ENCODE results near the gene USP8.
"Not testable (repeated sequence)": the region's sequence is repeated elsewhere in the genome, so short reads cannot be mapped to it uniquely, and the experiment has no call there.

USP8 gene

DNA sequence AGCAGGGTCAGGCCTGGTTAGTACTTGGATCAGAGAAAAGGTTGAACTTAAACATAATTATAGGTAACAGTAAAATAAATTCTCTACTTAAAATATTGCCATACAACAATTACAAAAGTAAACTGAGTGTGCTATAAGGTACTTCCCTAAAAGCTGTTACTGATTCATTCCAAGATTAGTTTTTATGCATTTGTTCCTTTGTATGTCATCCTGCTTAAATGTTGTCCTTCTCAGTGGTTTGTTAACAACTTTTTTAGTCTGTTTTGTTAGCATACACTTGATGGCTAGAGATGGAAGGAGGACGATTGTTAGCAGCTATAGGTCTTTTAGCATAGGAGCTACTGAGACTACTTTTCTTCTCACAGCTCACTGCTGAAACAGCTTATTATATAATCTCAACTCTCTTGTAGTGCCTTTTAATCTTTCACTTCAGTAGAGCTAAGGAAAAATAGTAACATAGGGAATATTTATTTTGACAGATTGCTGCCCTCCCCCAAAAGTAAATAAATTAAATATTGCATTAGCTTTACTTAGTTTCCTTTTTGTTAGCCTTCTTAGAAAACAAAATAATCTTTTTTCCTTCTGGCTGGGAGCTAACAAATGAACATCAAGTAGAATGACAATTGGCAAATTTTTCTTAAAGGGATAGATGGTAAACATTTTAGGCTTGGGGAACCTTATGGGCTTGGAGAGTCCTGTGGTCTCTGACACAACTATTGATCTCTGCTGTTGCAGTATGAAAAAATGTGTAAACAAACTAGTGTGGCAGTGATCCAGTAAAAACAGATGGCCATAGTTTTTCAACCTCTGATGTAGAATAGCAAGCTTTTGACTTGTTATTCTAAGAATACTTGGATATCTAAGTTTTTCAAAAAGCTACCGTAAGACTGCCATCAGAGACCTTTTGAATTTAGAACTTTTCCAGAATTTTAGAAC is 39.5 kb downstream of the USP8 start:
- peak overlapping the region; percentile 35 for H3K27ac Mint-ChIP-seq (ENCODE audit: low read depth)
- peaks cover 49% of the 10 kb centered on the region for H3K36me3 Mint-ChIP-seq (ENCODE audit: insufficient read depth)
- no peak overlapping the region for H3K4me3 Mint-ChIP-seq
- DNase-seq (ENCODE audit: low spot score in 2 of 2), result no peak
- ATAC-seq (replicated peaks; ENCODE audit: extremely low read depth, poor library complexity, severe bottlenecking), result no peak
- H3K9me3 Mint-ChIP-seq, result no peaks in the 10 kb centered on the region
- H3K27me3 Mint-ChIP-seq, result no peaks in the 10 kb centered on the region
- H3K4me1 Mint-ChIP-seq, result no peaks in the 10 kb centered on the region

DNA sequence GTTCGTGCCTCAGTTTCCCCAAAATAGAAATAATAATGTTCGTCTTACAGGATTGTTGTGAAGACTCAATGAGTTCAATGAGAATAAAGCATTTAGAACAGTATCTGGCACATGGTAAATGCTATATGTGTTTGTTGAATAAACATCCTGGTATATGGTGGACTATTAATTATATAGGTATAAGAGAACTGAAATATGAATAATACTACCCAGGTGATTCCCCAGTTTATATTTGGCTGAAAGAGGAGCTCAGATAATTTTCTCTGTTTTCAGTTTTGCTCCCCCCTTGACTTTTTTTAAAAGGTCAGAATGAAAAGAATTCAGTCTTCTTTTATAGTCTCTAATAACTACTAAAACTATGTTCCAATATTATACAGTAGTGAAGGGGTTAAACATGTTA is 46.9 kb downstream of the USP8 start:
- DNase-seq (ENCODE audit: low spot score in 2 of 2) (no peak), ATAC-seq (replicated peaks; ENCODE audit: extremely low read depth, poor library complexity, severe bottlenecking) (no peak)
- H3K27ac Mint-ChIP-seq (ENCODE audit: low read depth), result no peak overlapping the region
- H3K27me3 Mint-ChIP-seq, result no peaks in the 10 kb centered on the region
- peaks cover 5% of the 10 kb centered on the region for H3K4me1 Mint-ChIP-seq
- peaks cover 48% of the 10 kb centered on the region for H3K36me3 Mint-ChIP-seq (ENCODE audit: insufficient read depth)
- no peaks in the 10 kb centered on the region for H3K9me3 Mint-ChIP-seq
- H3K4me3 Mint-ChIP-seq, result no peak overlapping the region

DNA sequence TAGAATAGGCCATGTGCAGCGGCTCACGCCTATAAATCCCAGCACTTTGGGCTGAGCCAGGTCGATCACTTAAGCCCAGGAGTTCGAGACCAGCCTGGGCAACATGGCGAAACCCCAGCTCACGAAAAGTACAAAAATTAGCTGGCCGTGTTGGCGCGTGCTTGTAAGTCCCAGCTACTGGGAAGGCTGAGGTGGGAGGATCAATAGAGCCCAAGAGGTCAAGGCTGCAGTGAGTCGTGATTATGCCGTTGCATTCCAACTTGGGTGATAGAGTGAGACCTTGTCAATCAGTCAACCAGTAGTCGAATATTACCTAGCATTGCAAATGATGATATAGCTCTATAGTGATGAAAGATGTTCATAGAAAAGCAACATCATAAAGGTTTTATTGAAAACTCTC is 51.9 kb downstream of the USP8 start:
- H3K9me3 Mint-ChIP-seq, result no peaks in the 10 kb centered on the region
- no peak for ATAC-seq (replicated peaks; ENCODE audit: extremely low read depth, poor library complexity, severe bottlenecking)

DNA sequence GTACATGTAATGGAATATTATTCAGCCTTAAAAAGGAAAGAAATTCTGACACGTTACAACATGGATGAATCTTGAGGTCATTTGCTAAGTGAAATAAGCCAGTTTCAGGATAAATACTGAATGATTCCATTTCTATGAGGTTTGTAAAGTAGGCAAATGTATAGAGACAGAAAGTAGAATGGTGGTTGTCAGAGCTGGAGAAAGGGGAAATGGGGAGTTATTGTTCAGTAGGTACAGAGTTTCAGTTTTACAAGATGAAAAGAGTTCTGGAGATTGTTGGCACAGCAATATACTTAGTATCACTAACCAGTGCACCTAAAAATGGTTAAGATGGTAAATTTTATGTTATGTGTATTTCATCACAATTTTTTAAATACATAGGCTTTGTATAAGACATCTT is 60.6 kb downstream of the USP8 start:
- H3K4me3 Mint-ChIP-seq, result no peak overlapping the region
- peaks cover 57% of the 10 kb centered on the region for H3K36me3 Mint-ChIP-seq (ENCODE audit: insufficient read depth)
- ATAC-seq (replicated peaks; ENCODE audit: extremely low read depth, poor library complexity, severe bottlenecking) (no peak), DNase-seq (ENCODE audit: low spot score in 2 of 2) (no peak)
- H3K9me3 Mint-ChIP-seq, result no peaks in the 10 kb centered on the region
- H3K27ac Mint-ChIP-seq (ENCODE audit: low read depth), result no peak overlapping the region
- H3K27me3 Mint-ChIP-seq, result no peaks in the 10 kb centered on the region
- peaks cover 12% of the 10 kb centered on the region for H3K4me1 Mint-ChIP-seq

More for the DNA sequence above, 51.9 kb downstream of the USP8 start:
- Mint-ChIP-seq H3K4me3 (no peak overlapping the region), H3K4me1 (peaks cover 6% of the 10 kb centered on the region), H3K36me3 (ENCODE audit: insufficient read depth) (peaks cover 57% of the 10 kb centered on the region), H3K27ac (ENCODE audit: low read depth) (no peak overlapping the region), H3K27me3 (no peaks in the 10 kb centered on the region)
- no peak for DNase-seq (ENCODE audit: low spot score in 2 of 2)

DNA sequence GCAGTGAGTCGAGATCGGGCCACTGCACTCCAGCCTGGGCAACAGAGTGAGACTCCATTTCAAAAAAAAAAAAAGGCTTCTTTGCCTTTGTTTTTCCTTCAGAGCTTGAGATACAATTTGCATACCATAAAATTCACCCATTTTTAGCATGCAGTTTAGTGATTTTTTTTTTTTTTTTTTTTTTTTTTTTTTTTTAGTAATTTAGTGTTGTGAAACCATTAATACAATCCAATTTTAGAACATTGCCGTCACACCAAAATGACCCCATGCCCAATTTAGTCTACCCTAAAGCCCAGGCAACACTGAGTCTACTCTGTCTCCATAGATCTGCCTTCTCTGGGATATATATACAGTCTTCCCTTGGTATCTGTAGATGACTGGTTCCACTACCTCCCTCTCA is 61.2 kb downstream of the USP8 start:
- ATAC-seq (replicated peaks; ENCODE audit: extremely low read depth, poor library complexity, severe bottlenecking) (no peak), DNase-seq (ENCODE audit: low spot score in 2 of 2) (no peak)
- peaks cover 12% of the 10 kb centered on the region for H3K4me1 Mint-ChIP-seq
- no peak overlapping the region for H3K27ac Mint-ChIP-seq (ENCODE audit: low read depth)
- no peaks in the 10 kb centered on the region for H3K27me3 Mint-ChIP-seq
- no peaks in the 10 kb centered on the region for H3K9me3 Mint-ChIP-seq
- peaks cover 61% of the 10 kb centered on the region for H3K36me3 Mint-ChIP-seq (ENCODE audit: insufficient read depth)
- H3K4me3 Mint-ChIP-seq, result no peak overlapping the region

DNA sequence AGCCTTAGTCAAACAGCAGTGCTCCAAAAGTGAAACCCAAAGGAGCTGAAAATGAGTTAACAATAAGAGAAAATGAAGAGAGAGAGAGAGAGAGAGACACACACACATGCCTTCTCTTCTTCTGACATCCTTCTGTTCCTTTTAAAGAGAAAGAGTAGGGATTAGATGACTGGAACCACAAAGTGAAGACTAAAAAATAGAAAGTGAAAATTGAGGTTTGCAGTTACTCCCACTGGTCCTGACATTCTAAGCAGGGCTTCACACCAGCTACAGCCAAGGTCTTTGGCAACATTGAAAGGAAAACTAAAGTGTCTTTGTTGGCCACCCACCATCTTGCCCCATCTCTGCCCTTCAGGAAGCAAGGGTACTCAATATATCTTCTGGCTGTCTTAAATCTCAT is 63.1 kb downstream of the USP8 start:
- no peaks in the 10 kb centered on the region for H3K4me1 Mint-ChIP-seq

DNA sequence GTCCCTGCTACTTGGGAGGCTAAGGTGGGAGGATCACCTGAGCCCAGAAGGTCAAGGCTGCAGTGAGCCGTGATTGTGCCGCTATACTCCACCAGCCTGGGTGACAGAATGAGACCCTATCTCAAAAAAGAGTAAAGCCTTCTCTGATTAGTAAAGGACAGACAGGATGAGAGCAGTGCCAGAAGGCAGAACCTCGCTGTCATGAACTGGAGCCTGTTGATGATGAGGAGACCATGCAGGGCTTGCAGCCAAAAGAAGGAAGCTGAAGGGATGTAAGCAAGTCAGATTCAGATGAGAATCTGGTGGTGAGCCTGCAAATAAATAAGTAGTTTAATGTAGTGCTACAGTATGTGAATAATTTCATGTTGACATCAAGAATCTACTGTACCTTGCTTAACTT is 69.4 kb downstream of the USP8 start:
- no peak for ATAC-seq (replicated peaks; ENCODE audit: extremely low read depth, poor library complexity, severe bottlenecking)
- no peaks in the 10 kb centered on the region for H3K9me3 Mint-ChIP-seq
- no peaks in the 10 kb centered on the region for H3K4me1 Mint-ChIP-seq
- no peak overlapping the region for H3K4me3 Mint-ChIP-seq
- H3K27me3 Mint-ChIP-seq, result no peaks in the 10 kb centered on the region
- DNase-seq (ENCODE audit: low spot score in 2 of 2), result no peak
- peak overlapping the region; percentile 46 for H3K27ac Mint-ChIP-seq (ENCODE audit: low read depth)
- H3K36me3 Mint-ChIP-seq (ENCODE audit: insufficient read depth), result peaks cover 72% of the 10 kb centered on the region

More for the DNA sequence above, 63.1 kb downstream of the USP8 start:
- Mint-ChIP-seq H3K36me3 (ENCODE audit: insufficient read depth) (peaks cover 64% of the 10 kb centered on the region), H3K27ac (ENCODE audit: low read depth) (no peak overlapping the region), H3K9me3 (no peaks in the 10 kb centered on the region), H3K27me3 (no peaks in the 10 kb centered on the region), H3K4me3 (no peak overlapping the region)
- DNase-seq (ENCODE audit: low spot score in 2 of 2) (no peak), ATAC-seq (replicated peaks; ENCODE audit: extremely low read depth, poor library complexity, severe bottlenecking) (no peak)

DNA sequence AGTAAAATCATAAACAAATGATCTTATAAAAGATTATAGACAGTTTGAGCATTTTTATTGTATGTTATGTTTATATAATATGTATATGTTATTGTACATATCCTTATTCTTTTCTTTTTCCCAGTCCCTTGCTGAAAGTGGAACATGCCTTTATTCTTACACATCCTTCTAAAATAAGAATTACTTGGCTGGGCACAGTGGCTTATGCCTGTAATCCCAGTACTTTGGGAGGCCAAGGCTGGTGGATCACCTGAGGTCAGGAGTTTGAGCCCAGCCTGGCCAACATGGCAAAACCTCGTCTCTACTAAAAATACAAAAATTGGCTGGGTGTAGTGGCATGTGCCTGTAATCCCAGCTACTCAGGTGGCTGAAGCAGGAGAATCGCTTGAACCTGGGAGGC is 70.3 kb downstream of the USP8 start:
- not testable (repeated sequence) for ATAC-seq (replicated peaks; ENCODE audit: extremely low read depth, poor library complexity, severe bottlenecking)

DNA sequence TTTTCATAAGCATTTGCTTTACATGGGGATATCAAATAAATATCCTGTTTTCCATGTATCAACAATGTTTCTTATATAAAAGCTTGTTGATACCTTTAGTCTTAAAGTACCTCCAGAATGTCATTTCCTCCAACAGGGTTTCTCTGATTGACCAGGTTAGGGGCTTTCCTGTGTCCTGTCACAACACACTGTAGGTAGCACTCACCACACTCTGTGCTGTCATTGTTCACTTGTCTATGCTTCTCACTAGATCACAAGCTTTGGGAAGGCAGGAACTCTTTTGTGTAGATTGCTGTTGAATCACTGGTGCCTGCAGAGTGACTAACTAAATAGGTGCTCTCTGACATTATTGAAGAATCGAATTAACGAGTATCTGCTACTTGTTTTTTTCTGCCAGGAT is 72.5 kb downstream of the USP8 start:
- Mint-ChIP-seq H3K36me3 (ENCODE audit: insufficient read depth) (peaks cover 61% of the 10 kb centered on the region), H3K27me3 (no peaks in the 10 kb centered on the region), H3K27ac (ENCODE audit: low read depth) (no peak overlapping the region), H3K4me3 (no peak overlapping the region), H3K4me1 (no peaks in the 10 kb centered on the region), H3K9me3 (no peaks in the 10 kb centered on the region)
- no peak for DNase-seq (ENCODE audit: low spot score in 2 of 2)
- no peak for ATAC-seq (replicated peaks; ENCODE audit: extremely low read depth, poor library complexity, severe bottlenecking)

More for the DNA sequence above, 70.3 kb downstream of the USP8 start:
- H3K9me3 Mint-ChIP-seq; H3K4me3 Mint-ChIP-seq; H3K27me3 Mint-ChIP-seq; H3K4me1 Mint-ChIP-seq; H3K27ac Mint-ChIP-seq (ENCODE audit: low read depth); DNase-seq (ENCODE audit: low spot score in 2 of 2): not testable (repeated sequence)
- peaks cover 73% of the 10 kb centered on the region for H3K36me3 Mint-ChIP-seq (ENCODE audit: insufficient read depth)

DNA sequence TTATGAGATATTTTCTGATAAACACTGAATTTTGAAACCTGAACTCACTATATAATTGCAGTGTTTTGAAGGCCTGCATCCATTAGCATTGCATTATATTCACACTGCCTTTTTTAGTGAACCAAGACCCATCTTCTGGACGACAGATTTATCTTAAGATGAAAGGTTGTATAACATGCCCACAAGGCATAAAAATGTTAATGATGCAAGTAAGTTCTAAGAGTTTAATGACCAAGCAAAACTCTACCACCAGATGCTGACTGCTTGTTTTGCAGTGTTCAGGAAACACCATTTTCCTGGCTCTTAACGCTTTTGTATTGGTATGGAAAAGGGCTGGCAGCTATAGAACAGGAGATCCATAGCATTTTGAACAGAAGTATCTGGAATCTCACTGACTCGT is 76.1 kb downstream of the USP8 start:
- Mint-ChIP-seq H3K4me1 (no peaks in the 10 kb centered on the region), H3K27ac (ENCODE audit: low read depth) (no peak overlapping the region), H3K9me3 (no peaks in the 10 kb centered on the region), H3K27me3 (no peaks in the 10 kb centered on the region), H3K4me3 (no peak overlapping the region), H3K36me3 (ENCODE audit: insufficient read depth) (peaks cover 35% of the 10 kb centered on the region)
- DNase-seq (ENCODE audit: low spot score in 2 of 2) (no peak), ATAC-seq (replicated peaks; ENCODE audit: extremely low read depth, poor library complexity, severe bottlenecking) (no peak)

DNA sequence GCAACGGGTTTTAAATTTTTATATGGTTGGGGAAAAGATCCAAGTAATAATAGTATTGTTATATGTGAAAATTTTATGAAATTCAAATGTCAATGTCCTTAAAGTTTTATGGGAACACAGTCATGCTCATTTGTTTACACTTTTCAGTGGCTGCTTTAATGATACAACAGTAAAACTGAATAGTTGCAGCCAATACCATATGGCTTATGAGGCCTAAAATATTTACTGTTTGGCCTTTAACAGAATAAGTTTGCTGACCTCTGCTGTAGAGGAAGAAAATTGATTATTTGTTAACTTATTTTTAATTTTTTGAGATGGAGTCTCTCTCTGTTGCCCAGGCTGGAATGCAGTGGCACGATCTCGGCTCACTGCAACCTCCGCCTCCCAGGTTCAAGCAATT is 77.6 kb downstream of the USP8 start:
- Mint-ChIP-seq H3K4me1 (no peaks in the 10 kb centered on the region), H3K4me3 (no peak overlapping the region), H3K9me3 (no peaks in the 10 kb centered on the region), H3K27me3 (no peaks in the 10 kb centered on the region), H3K36me3 (ENCODE audit: insufficient read depth) (peaks cover 25% of the 10 kb centered on the region), H3K27ac (ENCODE audit: low read depth) (no peak overlapping the region)
- DNase-seq (ENCODE audit: low spot score in 2 of 2), result no peak
- ATAC-seq (replicated peaks; ENCODE audit: extremely low read depth, poor library complexity, severe bottlenecking), result no peak

DNA sequence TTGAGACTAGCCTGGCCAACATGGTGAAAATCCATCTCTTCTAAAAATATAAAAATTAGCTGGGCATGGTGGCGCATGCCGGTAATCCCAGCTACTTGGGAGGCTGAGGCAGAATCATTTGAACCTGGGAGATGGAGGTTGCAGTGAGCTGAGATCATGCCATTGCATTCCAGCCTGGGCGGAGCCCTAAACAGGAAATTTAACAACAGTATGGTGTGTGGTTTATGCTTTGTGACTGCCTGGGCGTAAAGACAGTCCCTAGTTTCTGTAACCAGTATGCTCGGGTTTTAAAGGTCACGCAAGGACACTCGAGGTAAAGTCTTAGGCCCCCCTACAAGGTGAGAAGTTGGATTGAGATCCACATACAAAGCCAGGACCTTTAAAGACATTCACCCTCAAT is 78.9 kb downstream of the USP8 start:
- ATAC-seq (replicated peaks; ENCODE audit: extremely low read depth, poor library complexity, severe bottlenecking) (no peak), DNase-seq (ENCODE audit: low spot score in 2 of 2) (no peak)
- Mint-ChIP-seq H3K36me3 (ENCODE audit: insufficient read depth) (peaks cover 19% of the 10 kb centered on the region), H3K4me3 (no peak overlapping the region), H3K4me1 (no peaks in the 10 kb centered on the region), H3K27me3 (no peaks in the 10 kb centered on the region), H3K9me3 (no peaks in the 10 kb centered on the region), H3K27ac (ENCODE audit: low read depth) (no peak overlapping the region)

DNA sequence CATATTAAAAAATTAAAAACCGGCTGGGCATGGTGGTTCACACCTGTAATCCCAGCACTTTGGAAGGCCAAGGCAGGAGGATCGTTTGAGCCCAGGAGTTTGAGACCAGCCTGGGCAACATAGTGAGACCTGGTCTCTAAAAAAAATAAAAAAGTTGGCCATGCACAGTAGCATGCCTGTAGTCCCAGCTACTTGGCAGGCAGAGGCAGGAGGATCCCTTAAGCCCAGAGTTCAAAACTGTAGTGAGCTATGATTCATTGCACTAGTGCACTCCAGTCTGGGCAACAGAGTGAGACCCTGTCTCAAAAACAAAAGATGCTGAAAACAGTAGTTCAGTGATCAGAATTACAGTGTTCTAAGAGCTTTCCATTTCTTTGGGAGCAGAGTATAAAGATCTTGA is 81.5 kb downstream of the USP8 start:
- H3K4me1 Mint-ChIP-seq; H3K27me3 Mint-ChIP-seq; H3K4me3 Mint-ChIP-seq; H3K36me3 Mint-ChIP-seq (ENCODE audit: insufficient read depth); H3K9me3 Mint-ChIP-seq; DNase-seq (ENCODE audit: low spot score in 2 of 2); ATAC-seq (replicated peaks; ENCODE audit: extremely low read depth, poor library complexity, severe bottlenecking); H3K27ac Mint-ChIP-seq (ENCODE audit: low read depth): not testable (repeated sequence)

All from central memory CD8-positive, alpha-beta T cell (primary cell).